HG03575 (cell line): ENCODE data around the gene HDAC2.
"Not testable (repeated sequence)": the region's sequence is repeated elsewhere in the genome, so short reads cannot be mapped to it uniquely, and the experiment has no call there.

ENCODE experiments used
- ATAC-seq: cut with Tn5 transposase; IDR thresholded peaks from one replicate; pipeline ENCODE4 v1.9.1; 2021; ENCODE audit not compliant: unreplicated experiment, insufficient number of reproducible peaks, low FRiP score; ENCODE audit errors: extremely low read depth

HDAC2 gene

GRCh38 chr6:113970805-113971676 is at the start of gene HDAC2:
HDAC2 (minus strand) TSS chr6:113971148; CDS start chr6:113970908, 240 bp downstream.
- peak; percentile 73 for ATAC-seq

GRCh38 chr6:114020196-114020595 is 49.2 kb upstream of the HDAC2 start:
- no peak for ATAC-seq

- not testable (repeated sequence) for ATAC-seq
Measured at GRCh38 chr6:114017146-114017545, 46.2 kb upstream of the HDAC2 start.

GRCh38 chr6:114014106-114014505 is 43.2 kb upstream of the HDAC2 start:
- ATAC-seq = not testable (repeated sequence)

- not testable (repeated sequence) for ATAC-seq
Measured at GRCh38 chr6:114011486-114011885, 40.5 kb upstream of the HDAC2 start.

- ATAC-seq = no peak
Measured at GRCh38 chr6:114010540-114010939, 39.6 kb upstream of the HDAC2 start.

- ATAC-seq = no peak
Measured at GRCh38 chr6:114009192-114009591, 38.2 kb upstream of the HDAC2 start.

GRCh38 chr6:114008331-114008730 is 37.4 kb upstream of the HDAC2 start:
- no peak for ATAC-seq

GRCh38 chr6:114007516-114007915 is 36.6 kb upstream of the HDAC2 start:
- no peak for ATAC-seq

- ATAC-seq = no peak
Measured at GRCh38 chr6:114001354-114001753, 30.4 kb upstream of the HDAC2 start.

GRCh38 chr6:114000069-114000468 is 29.1 kb upstream of the HDAC2 start:
- no peak for ATAC-seq

GRCh38 chr6:113999284-113999683 is 28.3 kb upstream of the HDAC2 start:
- no peak for ATAC-seq

- no peak for ATAC-seq
Measured at GRCh38 chr6:113998811-113999210, 27.9 kb upstream of the HDAC2 start.

- no peak for ATAC-seq
Measured at GRCh38 chr6:113997116-113997515, 26.2 kb upstream of the HDAC2 start.

GRCh38 chr6:113995634-113996033 is 24.7 kb upstream of the HDAC2 start:
- ATAC-seq = no peak

GRCh38 chr6:113994934-113995342 is 24.0 kb upstream of the HDAC2 start:
- peak; percentile 95 for ATAC-seq

GRCh38 chr6:113989675-113990074 is 18.7 kb upstream of the HDAC2 start:
- no peak for ATAC-seq

- ATAC-seq = not testable (repeated sequence)
Measured at GRCh38 chr6:113982675-113983074, 11.7 kb upstream of the HDAC2 start.

- ATAC-seq = no peak
Measured at GRCh38 chr6:113982055-113982550, 11.2 kb upstream of the HDAC2 start.

GRCh38 chr6:113980937-113981554 is 10.1 kb upstream of the HDAC2 start:
- no peak for ATAC-seq
